Body of pancreas (tissue), 4 donors: ENCODE data around the gene GIT2.
"Not testable (repeated sequence)": the region's sequence is repeated elsewhere in the genome, so short reads cannot be mapped to it uniquely, and the experiment has no call there.

ENCODE experiments used
- POLR2A ChIP-seq, 3 donors: fragments of 450-650 bp; IDR thresholded peaks; one replicate each; pipeline ENCODE4 v1.6.1; 2016; ENCODE audit warnings: antibody characterized with exemption in 3 of 3, mild to moderate bottlenecking in 2 of 3
- TF ChIP-seq, protein P1 (sequence below), 7 experiments: fragments of 450-650 bp in 4 of 7; fragments of 200-600 bp in 3 of 7; sonication (generic) in 3 of 7; IDR thresholded peaks; one replicate each; pipeline ENCODE4 v1.5.1; 2016 to 2019; ENCODE audit warnings: antibody characterized with exemption in 7 of 7

DNA sequence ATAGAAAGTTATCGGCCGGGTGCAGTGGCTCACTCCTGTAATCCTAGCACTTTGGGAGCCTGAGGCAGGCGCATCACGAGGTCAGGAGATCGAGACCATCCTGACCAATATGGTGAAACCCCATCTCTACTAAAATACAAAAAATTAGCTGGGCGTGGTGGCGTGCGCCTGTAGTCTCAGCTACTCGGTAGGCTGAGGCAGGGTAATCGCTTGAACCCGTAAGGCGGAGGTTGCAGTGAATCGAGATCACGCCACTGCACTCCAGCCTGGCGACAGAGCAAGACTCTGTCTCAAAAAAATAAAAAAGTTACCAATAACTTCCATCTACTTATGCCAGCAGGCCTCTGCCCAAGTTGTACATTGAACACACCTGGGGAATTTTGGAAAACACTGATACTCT, 96.8 kb downstream of the GIT2 start:
- TF ChIP-seq, protein P1, sequence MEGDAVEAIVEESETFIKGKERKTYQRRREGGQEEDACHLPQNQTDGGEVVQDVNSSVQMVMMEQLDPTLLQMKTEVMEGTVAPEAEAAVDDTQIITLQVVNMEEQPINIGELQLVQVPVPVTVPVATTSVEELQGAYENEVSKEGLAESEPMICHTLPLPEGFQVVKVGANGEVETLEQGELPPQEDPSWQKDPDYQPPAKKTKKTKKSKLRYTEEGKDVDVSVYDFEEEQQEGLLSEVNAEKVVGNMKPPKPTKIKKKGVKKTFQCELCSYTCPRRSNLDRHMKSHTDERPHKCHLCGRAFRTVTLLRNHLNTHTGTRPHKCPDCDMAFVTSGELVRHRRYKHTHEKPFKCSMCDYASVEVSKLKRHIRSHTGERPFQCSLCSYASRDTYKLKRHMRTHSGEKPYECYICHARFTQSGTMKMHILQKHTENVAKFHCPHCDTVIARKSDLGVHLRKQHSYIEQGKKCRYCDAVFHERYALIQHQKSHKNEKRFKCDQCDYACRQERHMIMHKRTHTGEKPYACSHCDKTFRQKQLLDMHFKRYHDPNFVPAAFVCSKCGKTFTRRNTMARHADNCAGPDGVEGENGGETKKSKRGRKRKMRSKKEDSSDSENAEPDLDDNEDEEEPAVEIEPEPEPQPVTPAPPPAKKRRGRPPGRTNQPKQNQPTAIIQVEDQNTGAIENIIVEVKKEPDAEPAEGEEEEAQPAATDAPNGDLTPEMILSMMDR (IDR thresholded peaks at IDR 0.05) = not testable (repeated sequence)
- TF ChIP-seq POLR2A (IDR thresholded peaks at IDR 0.05) = not testable (repeated sequence)
